ENCODE results near the gene LETM1. TPM values are rescaled to one million over a fixed set of nuclear protein-coding genes. Genes with fewer than 3 reads are reported as not detected.

Gene LETM1
- total RNA-seq, 6 donors from 2014 or later = 31.4 to 98.5 (median 47.8) TPM

- peaks cover 24 to 43% (median 33%) of the 10 kb centered on the region in 4 donors for H3K4me1 ChIP-seq
- no peak overlapping the region for H3K4me3 ChIP-seq
- H3K27me3 ChIP-seq = peaks cover 0 to 22% (median 14%) of the 10 kb centered on the region in 4 donors
- H3K36me3 ChIP-seq = peaks cover 0 to 6% (median 0%) of the 10 kb centered on the region in 4 donors
- no peaks in the 10 kb centered on the region for H3K9me3 ChIP-seq
- TF ChIP-seq POLR2A (IDR thresholded peaks at IDR 0.05) = no peak
- TF ChIP-seq EP300 (IDR thresholded peaks at IDR 0.05) = no peak
- no peak for TF ChIP-seq CTCF (IDR thresholded peaks at IDR 0.05)
- no peak for TF ChIP-seq POLR2AphosphoS5 (IDR thresholded peaks at IDR 0.05)
- no peak overlapping the region for H3K27ac ChIP-seq
- DNase-seq (peak in 1 of 2 donors; percentile 75), ATAC-seq (ENCODE audit: low FRiP score in 2 of 2) (no peak)
- WGBS, 2 donors = 80% methylated on average over 12 of the region's 16 CpGs; no CpG with 5 or more reads in 1 of the 2 donors
Observed at GRCh38 chr4:1797298-1797860, 58.6 kb downstream of the LETM1 start.

GRCh38 chr4:1796486-1797204, 59.3 kb downstream of the LETM1 start:
- TF ChIP-seq POLR2A (IDR thresholded peaks at IDR 0.05) (no peak), POLR2AphosphoS5 (IDR thresholded peaks at IDR 0.05) (no peak), EP300 (IDR thresholded peaks at IDR 0.05) (no peak), CTCF (IDR thresholded peaks at IDR 0.05) (no peak)
- ATAC-seq (ENCODE audit: low FRiP score in 2 of 2) (no peak), DNase-seq (no peak)
- no peak overlapping the region for H3K4me3 ChIP-seq
- H3K4me1 ChIP-seq = peaks cover 24 to 43% (median 33%) of the 10 kb centered on the region in 4 donors
- peaks cover 0 to 2% (median 0%) of the 10 kb centered on the region in 4 donors for H3K36me3 ChIP-seq
- H3K9me3 ChIP-seq = no peaks in the 10 kb centered on the region
- WGBS, 2 donors = 85 to 91% methylated on average over 7 to 14 of the region's 14 CpGs
- no peak overlapping the region for H3K27ac ChIP-seq
- peaks cover 0 to 23% (median 14%) of the 10 kb centered on the region in 4 donors for H3K27me3 ChIP-seq

GRCh38 chr4:1795299-1796195, 60.4 kb downstream of the LETM1 start:
- H3K27ac ChIP-seq = no peak overlapping the region
- H3K4me1 ChIP-seq = peaks cover 24 to 43% (median 33%) of the 10 kb centered on the region in 4 donors
- H3K36me3 ChIP-seq = no peaks in the 10 kb centered on the region
- H3K9me3 ChIP-seq = no peaks in the 10 kb centered on the region
- DNase-seq = peak in 1 of 2 donors; percentile 55
- no peak for TF ChIP-seq EP300 (IDR thresholded peaks at IDR 0.05)
- TF ChIP-seq POLR2A (IDR thresholded peaks at IDR 0.05) = no peak
- no peak for TF ChIP-seq CTCF (IDR thresholded peaks at IDR 0.05)
- WGBS, 2 donors = 21 to 35% methylated on average over 14 to 18 of the region's 32 CpGs
- H3K27me3 ChIP-seq = peaks cover 0 to 23% (median 14%) of the 10 kb centered on the region in 4 donors
- ATAC-seq (ENCODE audit: low FRiP score in 2 of 2) = no peak
- peak overlapping the region in 3 of 4 donors; percentile 61 to 70 (median 64) for H3K4me3 ChIP-seq

- TF ChIP-seq POLR2A (IDR thresholded peaks at IDR 0.05) = no peak
- no peak for TF ChIP-seq EP300 (IDR thresholded peaks at IDR 0.05)
- no peak for TF ChIP-seq CTCF (IDR thresholded peaks at IDR 0.05)
- TF ChIP-seq POLR2AphosphoS5 (IDR thresholded peaks at IDR 0.05) = no peak
- ATAC-seq (ENCODE audit: low FRiP score in 2 of 2) (no peak), DNase-seq (peak in 1 of 2 donors; percentile 86)
- 4% methylated on average over 9 of the region's 68 CpGs; no CpG with 5 or more reads in 1 of the 2 donors for WGBS, 2 donors
- Histone ChIP-seq H3K9me3 (no peaks in the 10 kb centered on the region), H3K27me3 (peaks cover 0 to 23% (median 14%) of the 10 kb centered on the region in 4 donors), H3K36me3 (no peaks in the 10 kb centered on the region), H3K4me1 (peaks cover 24 to 43% (median 33%) of the 10 kb centered on the region in 4 donors), H3K4me3 (peak overlapping the region in 3 of 4 donors; percentile 61 to 70 (median 64)), H3K27ac (no peak overlapping the region)
Observed at GRCh38 chr4:1794809-1795298, 61.1 kb downstream of the LETM1 start.

All from upper lobe of left lung (tissue), 6 donors.